ENCODE data around the gene ATP1A2.
"Not testable (repeated sequence)": the region's sequence is repeated elsewhere in the genome, so short reads cannot be mapped to it uniquely, and the experiment has no call there.

ATP1A2 gene

DNA sequence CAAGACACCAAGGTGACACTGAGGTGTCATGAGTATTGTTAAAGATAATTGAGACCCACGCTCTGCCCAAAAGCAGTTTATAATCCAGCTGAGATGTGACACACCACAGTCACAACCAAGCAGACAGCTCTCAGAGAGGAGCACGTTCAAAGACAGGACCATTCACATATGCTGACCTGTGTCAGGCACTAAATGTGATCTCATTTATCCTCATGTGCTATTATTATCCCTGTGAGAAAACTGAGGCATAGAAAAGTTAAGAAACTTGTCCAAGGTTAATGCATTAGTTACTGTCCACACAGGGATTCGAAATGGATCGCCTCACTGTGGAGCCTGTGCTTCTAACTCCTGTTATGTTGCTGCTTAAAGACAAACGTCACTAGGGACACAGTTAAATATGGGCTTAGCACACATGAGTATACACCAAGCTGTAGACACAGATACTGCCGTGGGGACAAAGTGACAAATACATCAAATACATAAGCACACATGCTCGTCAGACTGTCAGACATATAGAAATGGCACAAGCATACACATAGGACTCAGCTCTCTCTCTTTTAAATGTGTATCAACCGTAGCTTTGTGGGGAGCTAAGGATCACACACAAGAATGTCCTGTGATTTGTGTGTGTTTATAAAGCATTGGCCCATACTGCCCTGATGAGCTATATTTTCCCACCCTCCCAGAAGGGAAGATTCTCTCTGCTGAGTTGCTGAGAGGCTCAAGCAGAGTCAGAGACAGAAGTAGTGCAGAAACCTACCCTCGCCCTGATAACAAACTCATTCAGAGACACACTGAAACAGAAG, 13.6 kb upstream of the ATP1A2 start:
- DNase-seq = no peak

DNA sequence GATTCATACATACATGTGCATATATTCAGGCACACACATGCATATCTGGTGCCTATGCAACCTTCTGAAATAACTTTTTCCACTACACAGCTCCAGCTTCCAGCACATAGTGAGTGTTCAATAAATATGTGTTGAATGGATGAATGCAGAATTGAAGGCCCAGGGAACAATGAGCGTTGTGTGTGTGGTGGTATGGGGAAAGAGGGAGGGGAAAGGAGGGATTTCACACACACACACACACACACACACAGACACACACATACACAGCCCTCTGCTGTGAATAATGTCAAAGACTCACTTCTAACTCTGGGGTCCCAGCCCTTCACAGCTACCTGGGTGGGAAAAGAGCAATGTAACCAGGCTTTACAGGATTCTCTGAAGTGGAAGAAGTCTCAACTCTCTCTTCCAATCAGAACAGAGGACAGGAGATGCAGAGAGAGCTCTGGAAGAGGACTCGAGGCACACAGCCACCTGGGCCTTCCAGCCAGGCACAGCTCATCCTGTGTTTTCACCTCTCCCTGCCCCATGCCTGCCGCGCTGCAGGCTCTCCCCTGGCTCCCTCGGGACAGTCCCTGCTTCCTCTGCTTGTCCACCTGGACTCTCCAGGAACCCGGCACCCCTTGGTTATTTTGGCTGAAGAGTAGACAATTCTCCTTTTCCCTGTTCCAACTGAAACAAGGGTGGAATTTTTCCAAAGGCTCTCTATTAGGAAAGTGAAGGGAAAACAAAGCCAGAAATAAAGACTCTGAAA, 11.7 kb upstream of the ATP1A2 start:
- DNase-seq = no peak

DNA sequence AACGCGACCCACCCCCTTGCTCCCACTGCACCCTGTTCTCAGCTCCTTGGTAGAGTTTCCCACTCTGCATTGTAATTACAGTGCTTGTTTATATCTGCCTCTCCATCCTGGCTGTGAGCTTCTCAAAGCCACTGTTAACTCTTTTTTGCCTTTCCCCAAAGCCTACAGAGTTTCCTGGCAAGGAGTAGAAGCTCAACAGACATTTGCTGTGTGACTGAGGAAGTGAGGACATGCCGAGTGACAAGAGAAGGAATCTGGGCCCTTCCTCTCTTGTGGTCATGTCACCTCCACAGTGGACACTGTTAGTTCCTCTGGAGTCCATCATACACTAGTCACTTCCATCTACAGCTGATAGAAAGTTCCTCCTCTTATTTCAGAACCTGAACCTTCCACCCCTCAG, 11.1 kb upstream of the ATP1A2 start:
- no peak for DNase-seq

DNA sequence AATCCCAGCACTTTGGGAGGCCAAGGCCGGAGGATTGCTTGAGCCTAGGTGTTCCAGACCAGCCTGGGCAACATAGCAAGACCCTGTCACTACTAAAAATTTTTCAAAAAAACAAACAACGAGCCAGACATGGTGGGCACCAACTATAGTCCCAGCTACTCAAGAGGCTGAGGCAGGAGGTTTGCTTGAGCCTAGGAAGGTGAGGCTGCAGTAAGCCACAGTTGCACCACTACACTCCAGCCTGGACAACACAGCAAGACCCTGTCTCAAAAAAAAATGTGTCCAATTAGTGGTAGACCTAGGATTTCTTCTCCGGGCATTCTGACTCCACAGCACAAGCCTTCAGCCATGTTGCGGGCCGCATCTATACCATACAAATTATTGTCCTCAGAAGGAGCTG, 10.4 kb upstream of the ATP1A2 start:
- no peak for DNase-seq

DNA sequence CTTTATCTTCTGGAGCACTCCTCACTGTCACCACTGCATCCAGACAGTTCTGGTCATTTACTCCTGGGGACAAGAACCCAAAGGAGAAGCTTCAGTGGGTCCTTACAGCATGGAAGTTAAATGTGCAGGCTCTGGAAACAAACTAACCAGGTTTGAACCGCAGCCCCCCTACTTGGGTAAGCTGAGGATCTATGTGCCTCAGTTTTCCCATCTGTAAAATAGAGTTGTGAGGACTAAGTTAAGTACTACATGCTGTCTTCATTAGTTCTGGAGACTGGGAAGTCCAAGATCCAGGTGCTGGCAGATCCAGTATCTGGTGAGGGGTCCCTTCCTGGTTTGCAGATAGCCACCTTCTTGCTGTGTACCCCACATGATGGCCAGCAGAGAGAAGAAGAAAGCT, 8.0 kb upstream of the ATP1A2 start:
- DNase-seq = no peak

DNA sequence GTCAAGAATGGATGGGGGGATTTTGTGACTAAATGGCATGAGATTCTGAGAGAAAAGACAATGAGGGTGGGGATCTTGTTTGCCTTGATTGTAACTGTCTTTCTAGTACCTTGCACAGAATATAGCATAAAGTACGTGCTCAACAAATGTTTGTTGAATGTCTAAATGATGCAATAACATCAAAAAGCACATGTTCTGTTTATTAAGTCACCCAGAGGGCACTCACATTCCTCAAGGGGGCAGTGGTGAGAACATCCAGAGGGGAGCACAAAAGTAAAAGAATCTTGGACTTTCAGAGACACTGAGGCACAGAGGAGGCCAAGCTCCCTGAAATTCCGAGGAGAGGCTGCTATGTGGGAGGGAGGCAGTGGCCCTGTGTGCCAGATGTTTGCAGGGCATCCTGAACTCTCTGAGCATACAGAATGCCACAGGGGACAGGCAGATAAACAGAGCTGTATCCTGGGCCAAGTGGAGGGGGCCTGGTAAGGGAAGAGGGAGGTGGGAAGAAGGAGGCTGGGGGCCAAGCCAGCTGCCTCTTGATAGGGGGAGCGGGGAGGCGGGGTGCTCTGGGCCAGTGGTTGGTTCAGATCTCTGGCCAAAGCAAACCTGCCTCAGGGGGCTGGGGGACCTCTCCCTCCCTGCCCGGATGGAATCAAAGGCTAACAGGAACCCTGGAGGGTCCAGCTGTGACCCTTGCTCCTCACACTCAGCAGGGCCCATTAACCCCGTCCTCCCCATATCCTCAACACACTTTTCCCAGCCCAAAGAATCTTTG, 6.5 kb upstream of the ATP1A2 start:
- DNase-seq = no peak

DNA sequence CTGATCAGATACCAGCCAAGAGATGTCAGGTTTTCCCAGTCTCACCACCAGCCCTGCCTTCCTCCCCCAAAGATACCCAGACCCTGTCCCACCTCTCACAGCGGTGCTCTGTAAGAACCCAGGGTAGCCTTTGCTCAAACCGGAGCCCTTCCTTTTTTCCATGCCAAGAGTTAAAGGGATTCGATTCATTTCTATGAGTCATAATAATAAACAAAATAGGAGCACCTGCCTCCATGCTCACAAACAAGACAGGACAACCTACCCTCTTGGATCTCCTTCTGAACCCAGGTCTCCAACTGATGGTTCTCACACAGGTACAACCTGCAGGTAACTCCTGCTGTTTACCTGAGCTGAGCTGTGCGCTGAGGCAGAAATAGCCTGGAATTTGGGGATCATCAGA, 5.9 kb upstream of the ATP1A2 start:
- DNase-seq = no peak

DNA sequence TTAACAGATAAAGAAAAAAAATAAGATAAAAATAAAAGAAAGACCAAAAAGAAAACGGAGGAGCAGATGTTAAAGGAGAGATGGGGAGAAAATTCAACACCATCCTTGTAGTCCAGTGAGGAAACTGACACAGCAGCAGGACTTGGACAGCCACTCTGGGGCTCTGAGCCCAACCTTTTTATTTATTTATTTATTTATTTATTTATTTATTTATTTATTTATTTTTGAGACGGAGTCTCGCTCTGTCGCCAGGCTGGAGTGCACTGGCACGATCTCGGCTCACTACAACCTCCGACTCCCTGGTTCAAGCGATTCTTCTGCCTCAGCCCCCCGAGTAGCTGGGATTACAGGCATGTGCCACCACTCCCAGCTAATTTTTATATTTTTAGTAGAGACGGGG, 4.1 kb upstream of the ATP1A2 start:
- DNase-seq = not testable (repeated sequence)

DNA sequence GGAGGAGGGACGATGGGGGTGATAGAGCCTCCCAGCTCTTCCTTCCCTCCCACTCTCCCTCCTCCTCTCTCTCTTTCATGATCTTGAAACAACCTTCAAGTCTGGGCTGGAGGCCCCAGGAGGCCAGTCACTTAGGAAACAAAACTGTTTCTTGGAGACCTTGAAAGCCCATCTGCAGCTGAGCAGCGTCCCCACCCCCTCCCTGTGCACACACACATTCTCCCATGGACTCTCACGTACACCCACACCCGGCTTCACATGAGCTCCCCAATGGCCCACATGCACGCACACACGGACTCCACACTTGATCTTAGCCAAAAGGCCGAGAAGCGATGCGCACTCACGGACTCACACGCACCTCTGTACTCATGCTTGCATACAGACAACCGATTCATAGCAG, 3.2 kb upstream of the ATP1A2 start:
- no peak for DNase-seq

DNA sequence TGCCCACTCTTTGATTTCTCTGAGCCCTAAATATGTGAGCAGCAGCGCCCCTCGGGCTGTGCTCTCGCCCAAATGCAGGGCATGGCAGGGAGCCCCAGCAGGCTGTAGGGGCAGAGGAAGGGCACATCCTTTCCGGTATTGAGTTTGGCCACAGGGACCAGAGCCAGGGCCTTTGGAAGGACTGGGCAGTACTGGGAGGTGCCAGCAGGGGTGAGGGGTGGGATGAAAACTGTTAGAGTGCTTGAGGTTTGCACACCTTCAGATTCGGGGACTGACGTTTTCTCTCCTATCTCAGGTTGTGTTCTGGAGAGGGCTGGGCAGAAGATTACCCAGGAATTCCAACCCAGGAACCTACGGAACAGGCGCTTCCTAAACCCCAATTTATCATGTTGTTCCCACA, 2.2 kb upstream of the ATP1A2 start:
- no peak for DNase-seq

DNA sequence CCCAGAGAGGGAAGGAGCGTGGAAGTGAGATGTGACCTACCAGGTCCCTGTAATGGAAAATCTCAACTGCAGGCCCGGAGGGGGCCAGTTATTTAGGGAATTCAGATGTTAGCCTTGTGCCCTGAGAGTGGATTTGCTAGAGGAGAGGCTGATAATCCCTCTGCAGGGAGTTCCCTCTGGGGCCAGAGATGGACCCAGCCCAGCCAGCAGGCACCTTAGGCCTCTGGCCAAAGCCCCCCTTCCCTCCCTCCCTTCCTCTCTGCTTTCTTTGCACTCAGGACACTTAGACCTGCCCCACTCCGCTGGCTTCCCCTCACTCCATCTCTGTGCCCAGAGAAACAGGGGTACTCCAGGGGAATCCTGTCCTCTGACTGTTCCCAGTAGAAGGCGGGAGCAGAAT, 1.5 kb upstream of the ATP1A2 start:
- no peak for DNase-seq

DNA sequence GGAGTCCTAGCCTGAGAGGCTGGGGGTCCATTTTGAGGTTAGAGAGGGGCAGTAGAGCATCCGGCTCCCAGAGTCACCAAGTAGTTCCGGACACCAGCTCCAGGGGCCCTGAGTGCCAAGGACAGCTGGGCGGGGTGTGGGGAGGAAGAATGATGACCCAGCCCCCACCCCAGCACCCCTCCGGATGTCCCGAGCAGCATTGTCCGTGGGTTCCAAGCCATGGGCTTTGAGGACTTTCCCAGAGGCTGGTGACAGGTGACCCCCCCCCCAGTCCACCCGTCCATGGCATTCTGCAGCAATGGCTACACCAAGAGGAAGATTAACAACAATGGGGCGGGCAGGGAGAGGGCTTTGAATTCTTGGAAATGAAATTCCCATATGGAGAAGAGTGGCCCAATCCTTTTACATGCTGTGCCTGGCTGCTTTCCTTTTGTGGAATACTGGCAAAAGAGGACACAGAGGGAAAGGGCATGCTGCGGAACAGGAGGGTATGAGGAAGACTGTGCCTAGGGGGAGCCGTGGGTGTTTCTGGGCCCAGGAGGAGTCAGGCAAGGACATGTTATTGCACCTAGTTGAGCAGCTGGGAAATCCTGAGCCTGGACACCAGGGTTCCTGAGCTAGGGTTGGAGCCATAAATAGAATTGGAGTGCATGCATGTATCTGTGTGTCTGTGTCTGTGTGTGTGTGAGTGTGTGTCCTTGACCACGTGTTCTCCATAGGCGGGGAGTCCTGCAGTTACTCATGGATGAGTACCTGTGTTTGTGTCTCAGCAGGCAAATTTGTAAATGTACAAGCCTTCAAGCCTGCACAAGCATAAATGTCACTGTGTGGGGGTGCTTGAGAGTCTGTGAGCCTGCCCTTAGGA, 956 bp downstream of the ATP1A2 start:
- DNase-seq = no peak

DNA sequence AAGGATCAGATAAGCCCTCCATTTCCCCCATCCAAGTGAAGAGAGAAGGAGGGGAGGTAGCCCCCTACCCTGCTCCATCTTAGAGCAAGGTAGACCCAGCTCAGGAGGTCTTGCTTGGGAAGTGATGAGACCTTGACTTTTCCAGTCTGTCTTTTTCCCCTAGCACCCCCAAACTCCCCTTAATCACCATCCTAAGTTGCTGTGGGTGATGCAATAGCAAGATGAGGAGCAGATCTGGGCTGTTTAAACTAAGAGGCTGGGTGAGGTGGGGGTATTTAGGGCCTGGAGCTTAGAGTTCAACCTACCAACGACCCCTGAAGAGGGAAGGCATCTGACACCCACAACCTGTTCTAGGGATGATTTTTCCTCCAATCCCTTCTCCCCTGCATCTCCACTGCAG, 1.7 kb downstream of the ATP1A2 start:
- DNase-seq = no peak

DNA sequence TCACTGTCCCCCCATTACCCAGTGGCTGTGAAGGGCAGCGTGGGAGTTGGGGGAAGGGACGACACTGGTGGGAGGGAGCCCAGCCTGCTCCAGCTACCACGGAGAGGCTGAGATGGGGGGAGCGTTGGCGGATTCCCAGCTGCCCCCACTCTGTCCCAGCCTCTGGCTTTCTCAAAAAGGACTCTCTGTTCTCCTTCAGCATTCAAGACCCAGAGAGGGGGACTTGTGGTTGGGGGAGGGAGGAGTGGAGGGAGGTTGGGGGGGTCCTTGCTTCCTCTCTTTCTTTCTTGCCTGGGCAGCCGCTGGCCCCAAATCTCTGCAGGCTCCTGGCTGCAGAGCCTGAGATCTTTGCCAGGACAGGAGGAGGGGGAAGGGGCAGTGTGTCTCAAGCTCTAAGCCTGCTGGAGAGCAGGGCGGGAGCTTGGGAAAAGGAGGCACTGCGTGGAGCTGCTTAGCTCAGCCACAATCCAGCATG, 2.2 kb downstream of the ATP1A2 start:
- DNase-seq = no peak

DNA sequence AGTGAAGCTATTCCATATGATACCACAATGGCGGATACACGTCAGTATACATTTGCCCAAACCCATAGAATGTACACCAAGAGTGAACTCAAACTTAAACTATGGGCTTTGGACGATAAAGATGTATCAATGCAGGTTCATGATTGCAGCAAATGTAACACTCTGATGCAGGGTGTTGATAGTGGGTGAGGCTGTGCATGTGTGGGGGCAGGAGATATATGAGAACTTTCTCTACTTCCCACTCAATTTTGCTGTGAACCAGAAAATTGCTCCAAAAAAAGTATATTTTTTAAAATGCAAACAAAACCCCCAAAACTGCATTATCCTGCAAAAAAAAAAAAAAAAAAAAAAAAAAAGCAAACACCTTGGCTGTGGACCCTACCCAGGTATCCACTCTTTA, 3.4 kb downstream of the ATP1A2 start:
- no peak for DNase-seq

DNA sequence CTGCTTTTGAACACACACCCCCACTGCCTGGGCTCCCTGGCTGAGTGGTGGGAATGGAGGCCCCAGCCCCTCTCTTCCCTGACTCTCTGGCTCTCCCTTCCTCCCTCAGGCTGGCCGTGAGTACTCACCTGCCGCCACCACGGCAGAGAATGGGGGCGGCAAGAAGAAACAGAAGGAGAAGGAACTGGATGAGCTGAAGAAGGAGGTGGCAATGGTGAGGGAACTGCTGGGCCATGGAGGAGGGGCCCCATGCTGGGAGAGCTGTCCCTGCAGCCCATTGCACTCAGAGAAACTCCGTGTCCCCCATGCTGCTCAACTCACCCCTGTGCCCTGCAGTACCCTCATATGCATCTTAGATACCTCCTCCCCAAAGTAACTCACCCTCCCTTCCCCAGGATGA, 5.2 kb downstream of the ATP1A2 start:
- DNase-seq = no peak

DNA sequence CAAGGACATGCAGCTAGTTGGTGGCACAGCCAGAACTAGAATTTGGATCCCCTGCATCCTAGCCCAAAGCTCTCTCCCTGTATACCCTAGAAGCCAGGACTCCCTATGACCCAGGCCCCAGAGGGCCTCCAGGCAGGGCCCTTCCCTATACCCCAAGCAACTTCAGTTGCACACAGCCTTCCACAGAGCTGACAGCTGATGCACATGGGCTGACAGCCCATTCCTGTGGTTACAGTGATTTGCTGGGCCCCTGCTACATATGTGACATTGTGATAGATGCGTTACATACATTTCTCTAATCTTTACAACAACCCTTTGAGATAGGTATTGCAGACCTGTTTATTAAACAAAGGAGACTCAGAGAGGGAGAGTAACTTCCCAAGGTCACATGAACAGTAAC, 5.8 kb downstream of the ATP1A2 start:
- no peak for DNase-seq

DNA sequence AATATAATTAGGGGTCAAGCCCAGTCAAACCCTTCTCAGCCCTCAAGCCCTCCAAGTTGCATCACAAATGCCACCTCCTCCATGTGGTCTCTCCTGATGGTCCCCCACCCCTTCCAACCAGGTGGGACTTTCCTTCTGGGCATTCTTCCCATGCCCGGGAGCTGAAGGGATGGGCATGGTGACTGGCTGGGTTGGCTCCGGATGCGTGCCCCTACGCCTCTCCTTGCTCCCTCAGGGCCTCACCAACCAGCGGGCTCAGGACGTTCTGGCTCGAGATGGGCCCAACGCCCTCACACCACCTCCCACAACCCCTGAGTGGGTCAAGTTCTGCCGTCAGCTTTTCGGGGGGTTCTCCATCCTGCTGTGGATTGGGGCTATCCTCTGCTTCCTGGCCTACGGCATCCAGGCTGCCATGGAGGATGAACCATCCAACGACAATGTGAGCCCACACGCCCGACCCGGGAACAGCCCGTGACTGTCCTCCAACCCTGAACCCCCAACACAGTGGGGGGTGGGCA, 7.5 kb downstream of the ATP1A2 start:
- no peak for DNase-seq

DNA sequence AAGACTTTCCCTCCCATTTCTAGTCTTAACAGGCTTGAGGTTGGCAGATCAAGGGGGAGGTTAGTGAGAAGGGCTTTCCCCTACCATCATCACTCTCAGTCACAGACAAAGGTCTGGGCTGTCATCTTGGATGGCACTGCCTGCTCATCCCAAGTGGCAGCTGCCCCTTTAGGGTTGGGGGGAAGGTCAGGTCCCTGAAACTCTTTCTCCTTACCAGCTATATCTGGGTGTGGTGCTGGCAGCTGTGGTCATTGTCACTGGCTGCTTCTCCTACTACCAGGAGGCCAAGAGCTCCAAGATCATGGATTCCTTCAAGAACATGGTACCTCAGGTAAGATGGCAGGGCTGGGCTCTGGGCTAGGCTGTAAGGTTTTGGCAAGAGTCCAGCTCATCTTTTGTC, 8.2 kb downstream of the ATP1A2 start:
- DNase-seq = no peak

DNA sequence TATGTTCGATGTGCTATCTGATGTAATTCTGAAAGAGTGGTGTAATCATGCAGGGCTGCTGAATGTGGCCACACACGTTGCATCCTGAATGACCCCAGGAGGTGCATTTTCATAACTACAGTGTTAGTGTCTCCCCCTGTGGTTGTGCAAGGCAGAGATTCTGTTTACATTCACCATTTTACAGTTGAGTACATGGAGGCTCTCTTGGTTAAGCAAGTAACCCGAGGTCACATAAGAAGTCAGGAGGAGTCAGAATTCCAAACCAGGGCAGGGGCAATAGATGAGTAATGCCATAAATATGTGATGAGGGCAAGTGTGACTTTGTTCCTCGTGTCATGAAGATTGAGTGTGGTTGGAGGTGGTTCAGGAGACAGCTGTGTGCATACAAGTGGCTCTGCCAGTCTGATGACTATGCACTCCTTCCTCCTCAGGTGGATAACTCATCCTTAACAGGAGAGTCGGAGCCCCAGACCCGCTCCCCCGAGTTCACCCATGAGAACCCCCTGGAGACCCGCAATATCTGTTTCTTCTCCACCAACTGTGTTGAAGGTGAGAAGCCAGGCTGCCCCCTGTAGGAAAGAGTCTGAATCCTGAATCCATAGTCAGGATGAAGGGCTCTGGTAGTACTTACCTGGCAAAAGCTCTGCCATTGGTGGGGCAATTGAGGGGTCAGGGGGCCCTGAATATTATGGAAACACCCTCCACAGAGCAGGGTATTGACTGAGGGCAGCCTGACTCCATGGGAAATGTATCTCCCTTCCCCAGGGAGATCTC, 9.3 kb downstream of the ATP1A2 start:
- DNase-seq = peak; percentile 14

DNA sequence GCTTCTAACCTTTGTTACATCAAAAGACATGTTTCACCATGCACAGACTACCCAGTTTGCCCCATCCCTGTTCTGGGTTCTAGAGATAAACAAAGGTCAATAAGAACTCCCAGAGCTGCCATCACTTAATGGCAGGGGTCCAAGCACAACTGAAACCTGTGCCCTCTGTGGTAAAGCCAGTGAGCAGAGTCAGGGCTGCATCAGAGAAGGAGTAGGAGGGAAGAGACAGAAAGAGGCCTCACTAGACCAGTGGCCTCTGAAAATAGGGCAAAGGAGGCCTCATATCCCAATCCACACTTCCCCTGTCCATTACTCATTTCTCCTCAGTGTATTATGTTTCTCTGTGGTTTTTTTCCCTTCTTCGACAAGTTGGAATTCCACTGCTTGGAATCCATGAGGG, 10.2 kb downstream of the ATP1A2 start:
- DNase-seq = peak; percentile 23

DNA sequence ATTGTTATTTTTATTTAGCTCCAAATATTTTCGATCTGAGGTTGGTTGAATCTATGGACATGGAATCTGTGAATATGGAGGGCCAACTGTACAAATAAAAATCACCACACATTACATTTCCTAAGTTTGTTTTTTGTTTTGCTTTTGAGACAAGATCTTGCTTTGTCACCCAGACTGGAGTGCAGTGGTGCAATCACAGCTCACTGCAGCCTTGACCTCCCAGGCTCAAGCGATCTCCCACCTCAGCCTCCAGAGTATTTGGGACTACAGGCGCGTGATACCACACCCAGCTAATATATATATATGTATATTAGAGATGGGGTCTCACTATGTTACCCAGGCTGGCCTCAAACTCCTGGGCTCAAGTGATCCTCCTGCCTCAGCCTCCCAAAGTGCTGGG, 10.8 kb downstream of the ATP1A2 start:
- DNase-seq = not testable (repeated sequence)
